NCI-H510A treated with DMSO at 0.1 percent for 48 hours (cell line): Measurements from ENCODE around the gene ZNF699.
"Not testable (repeated sequence)": the region's sequence is repeated elsewhere in the genome, so short reads cannot be mapped to it uniquely, and the experiment has no call there.

Experiments
- DNase-seq: peaks from one replicate; lab custom pipeline; 2025; lab: John Stamatoyannopoulos, UW

Gene ZNF699

DNA sequence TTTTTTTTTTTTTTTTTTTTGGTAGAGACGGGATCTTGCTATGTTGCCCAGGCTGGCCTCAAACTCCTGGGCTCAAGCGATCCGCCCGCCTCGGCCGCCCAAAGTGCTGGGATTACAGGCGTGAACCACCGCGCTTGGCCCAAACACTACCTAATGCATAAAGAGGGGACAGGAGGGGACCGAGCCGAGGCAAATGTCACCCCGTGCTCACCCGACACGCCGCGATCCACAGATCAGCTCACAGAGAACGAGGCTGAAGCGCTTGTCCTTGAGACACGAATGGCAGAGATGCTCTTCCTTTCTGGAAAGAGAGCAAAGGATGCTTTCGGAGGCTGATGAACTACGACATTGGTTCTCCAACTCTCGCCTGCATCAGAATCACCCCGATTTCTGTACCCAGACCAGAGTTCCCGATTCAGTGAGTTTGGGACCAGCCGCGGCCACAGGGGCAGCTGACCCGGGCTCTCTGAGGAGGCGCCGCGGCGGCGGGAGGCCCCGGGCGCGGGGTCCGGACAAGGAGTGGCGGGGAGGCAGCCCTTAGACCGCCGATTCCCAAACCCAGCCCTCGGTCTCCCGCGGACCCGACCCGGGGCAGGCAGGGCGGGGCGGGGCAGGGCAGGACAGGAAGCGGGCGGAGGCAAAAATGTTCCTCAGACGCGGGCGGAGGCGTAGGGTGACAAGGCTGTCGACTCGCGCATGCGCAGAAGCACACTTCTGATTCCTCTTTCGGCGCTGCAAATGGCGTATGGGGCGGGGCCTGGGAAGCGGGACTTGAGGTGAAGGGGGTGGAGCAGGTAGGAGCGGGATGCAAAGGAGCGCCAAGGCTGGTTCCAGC, at the start of gene ZNF699:
Gene ZNF699 (minus strand): TSS at position 700 of the 835 bp plus-strand sequence. CDS start 4,719 bp downstream, outside the sequence.
- DNase-seq = peak; percentile 91

DNA sequence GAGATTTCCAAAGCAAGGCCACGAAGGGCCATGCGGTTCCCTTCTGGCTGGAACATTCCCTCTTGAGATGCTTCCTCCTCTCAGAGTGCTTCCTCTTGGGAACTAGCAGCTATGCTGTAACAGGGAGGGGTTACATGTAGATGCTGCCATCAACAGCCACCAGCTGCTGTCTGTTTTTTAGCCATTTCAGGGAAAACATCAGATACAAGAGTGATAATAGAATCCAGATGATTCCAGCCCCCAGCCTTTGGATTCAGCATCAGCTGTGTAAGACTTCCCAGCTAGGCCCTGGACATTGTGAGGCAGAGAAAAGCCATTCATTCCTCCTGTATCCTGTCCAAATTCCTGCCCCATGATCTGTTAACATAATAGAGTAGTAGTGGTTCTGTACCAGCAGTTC, 45.0 kb upstream of the ZNF699 start:
- no peak for DNase-seq

DNA sequence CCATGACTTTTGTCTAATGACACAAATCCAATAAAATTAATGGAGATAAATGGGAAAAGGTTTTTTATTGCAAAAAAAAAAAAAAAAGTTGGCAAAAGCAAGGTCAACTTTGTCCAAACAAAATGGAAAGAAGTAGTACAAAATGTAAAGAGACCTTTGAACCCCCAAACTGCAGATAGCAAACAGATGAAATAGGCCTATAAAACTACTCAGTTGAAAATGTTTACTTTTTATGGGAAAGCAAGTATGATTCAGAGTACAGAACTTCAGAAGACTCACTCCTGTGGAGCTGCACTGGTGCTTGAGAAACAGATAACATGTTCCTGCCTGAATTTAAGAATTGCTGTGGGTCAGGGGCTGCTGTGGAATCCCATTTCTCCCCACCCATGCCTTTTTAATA, 43.4 kb upstream of the ZNF699 start:
- no peak for DNase-seq

DNA sequence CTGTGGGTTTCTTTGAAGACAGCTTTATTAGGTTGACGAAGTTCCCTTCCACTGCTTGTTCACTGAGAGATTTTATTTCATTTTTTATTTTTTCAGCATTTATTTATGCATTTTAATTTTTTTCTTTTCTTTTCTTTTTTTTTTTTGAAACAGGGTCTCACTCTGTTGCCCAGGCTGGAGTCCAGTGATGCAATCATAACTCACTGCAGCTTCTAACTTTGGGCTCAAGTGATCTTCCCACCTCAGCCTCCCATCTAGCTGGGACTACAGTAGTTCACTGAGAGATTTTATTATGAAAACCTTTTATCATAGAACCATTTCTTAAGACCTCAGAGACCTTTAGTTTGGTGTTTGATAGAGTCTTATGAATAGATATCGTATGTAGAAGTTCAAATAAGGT, 42.9 kb upstream of the ZNF699 start:
- DNase-seq = no peak

DNA sequence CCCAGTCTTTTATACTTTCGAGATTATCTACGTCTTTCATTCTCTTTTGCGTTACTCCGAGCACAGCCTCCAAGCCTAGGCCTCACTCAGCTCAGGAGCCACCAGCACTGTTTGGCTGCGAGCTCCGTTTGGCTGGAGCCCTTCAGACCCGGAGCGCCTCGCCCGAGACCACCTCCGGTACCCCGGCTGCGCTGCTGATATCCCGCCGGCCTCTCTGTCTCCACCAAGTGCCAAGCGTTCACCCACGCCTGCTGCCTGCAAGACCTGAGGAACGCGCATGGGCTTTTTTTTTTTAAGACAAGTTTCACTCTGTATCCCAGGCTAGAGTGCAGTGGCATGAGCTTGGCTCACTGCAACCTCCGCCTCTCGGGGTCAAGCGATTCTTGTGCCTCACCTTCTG, 39.0 kb upstream of the ZNF699 start:
- no peak for DNase-seq

DNA sequence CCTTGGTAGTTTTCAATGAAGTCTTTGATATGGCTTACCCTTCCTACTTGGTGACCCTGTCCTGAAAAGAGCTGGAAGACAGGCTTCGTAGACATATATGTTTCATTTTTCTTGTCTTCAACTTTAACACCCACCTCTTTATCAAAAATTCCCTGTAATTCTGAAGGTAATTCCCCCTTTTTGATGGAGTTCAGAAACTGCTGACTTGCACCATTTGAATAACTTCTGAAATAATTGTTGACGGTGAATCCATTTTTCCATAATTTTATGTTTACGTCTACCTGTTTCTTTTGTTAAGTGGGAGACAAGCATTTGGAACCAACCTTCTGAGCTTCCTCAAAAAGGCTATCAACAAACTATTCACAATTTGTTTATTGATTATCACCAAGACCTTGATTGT, 38.6 kb upstream of the ZNF699 start:
- no peak for DNase-seq

DNA sequence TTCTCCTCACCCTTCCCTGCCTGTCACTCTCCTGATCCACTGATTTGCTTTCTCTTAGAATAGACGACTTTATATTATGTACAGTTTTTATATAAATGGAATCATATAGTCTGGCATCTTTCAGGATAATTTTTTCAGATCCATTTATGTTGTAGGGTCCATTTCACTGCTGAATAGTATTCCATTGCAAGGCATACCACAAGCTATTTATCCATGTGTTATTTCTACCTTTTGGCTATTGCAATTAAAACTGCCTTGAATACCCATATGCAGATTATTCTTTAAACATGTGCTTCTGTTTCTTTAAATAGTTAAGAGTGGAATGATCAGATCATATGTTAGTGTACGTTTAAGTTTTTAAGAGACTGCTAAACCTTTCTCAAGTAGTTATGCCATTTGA, 35.4 kb upstream of the ZNF699 start:
- DNase-seq = no peak

DNA sequence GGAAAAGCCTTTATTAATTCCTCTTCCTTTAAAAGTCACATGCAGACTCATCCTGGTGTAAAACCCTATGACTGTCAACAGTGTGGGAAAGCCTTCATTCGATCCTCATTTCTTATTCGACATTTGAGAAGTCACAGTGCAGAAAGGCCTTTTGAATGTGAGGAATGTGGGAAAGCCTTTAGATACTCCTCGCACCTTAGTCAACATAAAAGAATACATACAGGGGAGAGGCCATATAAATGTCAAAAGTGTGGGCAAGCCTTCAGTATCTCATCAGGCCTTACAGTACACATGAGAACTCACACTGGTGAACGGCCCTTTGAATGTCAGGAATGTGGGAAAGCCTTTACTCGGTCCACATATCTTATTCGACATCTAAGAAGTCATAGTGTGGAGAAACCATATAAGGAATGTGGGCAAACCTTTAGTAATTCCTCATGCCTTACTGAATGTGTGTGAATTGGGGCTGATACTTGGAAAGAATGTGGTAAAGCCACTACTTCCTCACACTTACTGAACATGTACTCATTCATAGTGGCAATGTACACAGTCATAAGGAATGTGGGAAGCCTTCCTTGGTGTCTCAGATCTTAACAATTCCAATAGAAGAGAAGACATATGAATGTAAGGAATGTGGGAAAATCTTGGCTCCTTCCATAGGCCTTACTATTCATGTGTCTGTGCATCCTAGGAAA, 33.1 kb upstream of the ZNF699 start:
- DNase-seq = no peak

DNA sequence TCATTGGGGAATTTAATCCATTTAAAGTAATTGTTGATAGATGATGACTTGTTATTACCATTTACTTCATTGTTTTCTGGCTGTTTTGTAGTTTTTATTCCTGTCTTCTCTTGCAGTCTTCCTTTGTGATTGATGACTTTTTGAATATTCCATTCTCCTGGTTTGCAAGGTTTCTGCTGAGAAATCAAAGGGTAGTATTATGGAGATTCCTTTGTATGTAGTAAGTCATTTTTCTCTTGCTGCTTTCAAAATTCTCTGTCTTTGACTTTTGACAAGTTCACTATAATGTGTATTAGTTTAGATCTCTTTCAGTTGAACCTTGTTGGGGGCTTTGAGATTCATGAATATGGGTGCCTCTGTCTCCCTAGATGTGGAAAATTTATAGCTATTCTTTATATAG, 20.4 kb upstream of the ZNF699 start:
- DNase-seq = no peak

DNA sequence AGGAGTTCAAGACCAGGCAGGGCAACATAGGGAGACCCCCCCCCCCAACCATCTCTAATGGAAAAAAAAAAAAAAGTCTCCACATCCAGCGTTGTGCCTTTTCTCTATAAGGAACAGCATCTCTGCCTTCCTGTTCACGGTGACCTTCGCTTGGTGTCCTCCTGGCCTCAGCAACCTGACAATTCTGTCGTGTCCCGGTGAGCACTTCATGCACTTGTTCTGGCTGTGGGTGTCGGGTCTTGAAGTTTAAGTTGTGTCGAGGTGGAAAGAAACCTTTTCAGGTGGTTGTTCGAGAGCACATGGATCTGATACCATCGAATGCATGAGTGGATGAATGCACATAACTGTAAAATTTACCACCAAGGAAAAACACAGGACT, 14.9 kb upstream of the ZNF699 start:
- DNase-seq = no peak

DNA sequence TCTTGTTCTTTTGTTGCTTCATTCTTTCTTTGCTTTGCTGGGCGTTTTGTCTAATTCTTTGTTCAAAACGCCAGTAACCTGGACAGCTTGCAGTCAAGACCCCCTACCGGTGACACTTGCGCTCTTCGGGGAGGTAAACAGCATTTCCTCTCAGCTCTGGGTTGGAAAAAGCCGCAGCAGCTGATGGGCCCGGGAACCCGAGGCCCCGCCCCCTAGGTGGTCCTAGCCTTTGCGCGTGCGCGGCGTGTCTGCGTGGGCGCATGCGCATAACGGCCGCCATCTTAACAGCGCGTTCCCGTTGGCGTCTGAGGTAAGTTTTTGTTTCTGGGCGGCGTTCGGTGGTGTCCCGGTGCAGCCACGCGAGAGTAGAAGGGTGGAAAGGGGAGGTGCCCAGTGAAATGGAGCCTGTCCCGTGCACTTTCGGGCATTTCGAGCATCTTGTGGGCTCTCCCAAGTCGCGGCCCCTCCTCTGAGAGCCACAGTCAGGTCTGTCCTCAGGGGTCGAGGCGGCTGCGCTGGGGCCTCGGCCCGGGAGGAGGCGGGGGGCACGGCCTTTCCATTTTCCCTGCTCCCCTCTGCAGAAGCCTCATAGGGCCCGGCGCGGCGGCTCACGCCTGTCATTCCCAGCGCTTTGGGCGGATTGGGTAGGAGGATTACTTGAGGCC, 14.4 kb upstream of the ZNF699 start, which contains the start of gene ZNF559:
Gene ZNF559 (plus strand): TSS at position 261 of the 665 bp plus-strand sequence. CDS start 14,371 bp downstream, outside the sequence.
- DNase-seq = peak; percentile 97

DNA sequence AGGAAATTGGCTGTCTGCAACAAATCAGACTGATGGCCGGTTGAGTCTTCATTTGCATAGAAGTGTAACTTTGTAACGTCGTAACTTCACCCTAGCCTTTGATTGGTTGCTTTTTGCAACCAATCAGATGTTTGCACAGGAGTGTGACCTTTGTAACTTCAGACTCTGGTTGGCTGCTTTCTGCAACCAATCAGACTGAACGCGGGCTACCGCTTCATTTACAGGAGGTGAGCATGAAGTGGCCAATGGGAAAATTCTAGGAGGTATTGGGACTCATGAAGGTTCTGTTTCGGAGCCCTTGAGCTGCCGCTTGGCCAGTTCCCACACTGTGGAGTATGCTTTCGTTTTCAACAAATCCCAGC, 13.9 kb upstream of the ZNF699 start:
- peak; percentile 85 for DNase-seq

DNA sequence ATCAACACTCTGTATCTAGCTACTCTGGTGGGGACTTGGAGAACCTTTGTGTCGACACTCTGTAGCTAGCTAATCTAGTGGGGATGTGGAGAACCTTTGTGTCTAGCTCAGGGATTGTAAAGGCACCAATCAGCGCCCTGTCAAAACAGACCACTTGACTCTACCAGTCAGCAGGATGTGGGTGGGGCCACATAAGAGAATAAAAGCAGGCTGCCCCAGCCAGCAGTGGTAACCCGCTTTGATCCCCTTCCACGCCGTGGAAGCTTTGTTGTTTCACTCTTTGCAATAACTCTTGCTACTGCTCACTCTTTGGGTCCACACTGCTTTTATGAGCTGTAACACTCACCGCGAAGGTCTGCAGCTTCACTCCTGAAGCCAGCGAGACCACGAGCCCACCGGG, 12.6 kb upstream of the ZNF699 start:
- not testable (repeated sequence) for DNase-seq

DNA sequence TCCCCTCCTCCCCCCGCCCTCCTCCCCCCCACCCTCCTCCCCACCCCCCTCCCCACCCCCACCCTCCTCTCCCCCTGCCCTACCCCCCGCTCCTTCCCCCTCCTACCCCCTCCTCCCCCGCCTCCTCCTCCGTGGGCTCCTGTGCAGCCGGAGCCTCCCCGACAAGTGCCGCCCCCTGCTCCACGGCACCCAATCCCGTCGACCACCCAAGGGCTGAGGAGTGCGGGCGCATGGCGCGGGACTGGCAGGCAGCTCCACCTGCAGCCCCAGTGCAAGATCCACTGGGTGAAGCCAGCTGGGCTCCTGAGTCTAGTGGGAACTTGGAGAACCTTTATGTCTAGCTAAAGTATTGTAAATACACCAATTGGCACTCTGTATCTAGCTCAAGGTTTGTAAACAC, 12.1 kb upstream of the ZNF699 start:
- DNase-seq = not testable (repeated sequence)

DNA sequence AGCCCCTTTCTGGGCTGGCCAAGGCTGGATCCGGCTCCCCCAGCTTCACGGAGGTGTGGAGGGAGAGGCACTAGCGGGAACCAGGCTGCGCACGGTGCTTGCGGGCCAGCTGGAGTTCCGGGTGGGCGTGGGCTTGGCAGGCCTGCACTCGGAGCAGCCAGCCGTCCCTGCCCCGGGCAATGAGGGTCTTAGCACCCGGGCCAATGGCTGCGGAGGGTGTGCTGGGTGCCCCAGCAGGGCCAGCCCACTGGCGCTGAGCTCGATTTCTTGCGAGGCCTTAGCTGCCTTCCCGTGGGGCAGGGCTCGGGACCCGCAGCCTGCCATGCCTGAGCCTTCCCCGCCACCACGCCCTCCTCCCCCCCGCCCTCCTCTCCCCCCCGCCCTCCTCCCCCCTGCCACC, 11.7 kb upstream of the ZNF699 start:
- no peak for DNase-seq

DNA sequence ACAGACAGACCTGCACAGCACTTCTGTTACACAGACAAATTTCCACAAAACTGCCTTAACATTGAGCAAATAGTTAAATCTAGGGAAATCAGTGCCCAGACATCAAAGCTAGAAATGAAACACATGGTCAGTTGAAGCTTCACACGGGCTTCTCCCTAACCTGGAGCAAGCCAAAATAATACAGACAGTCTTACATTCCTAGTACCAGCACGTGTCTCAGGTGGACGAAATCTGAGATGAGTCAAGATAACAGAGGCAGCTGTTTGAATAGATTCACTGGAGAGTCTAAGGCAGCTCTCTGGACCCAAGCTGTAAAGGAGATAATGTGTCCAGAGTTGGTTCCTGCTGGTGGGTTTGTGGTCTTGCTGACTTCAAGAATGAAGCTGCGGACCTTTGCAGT, 4.1 kb upstream of the ZNF699 start:
- DNase-seq = no peak

DNA sequence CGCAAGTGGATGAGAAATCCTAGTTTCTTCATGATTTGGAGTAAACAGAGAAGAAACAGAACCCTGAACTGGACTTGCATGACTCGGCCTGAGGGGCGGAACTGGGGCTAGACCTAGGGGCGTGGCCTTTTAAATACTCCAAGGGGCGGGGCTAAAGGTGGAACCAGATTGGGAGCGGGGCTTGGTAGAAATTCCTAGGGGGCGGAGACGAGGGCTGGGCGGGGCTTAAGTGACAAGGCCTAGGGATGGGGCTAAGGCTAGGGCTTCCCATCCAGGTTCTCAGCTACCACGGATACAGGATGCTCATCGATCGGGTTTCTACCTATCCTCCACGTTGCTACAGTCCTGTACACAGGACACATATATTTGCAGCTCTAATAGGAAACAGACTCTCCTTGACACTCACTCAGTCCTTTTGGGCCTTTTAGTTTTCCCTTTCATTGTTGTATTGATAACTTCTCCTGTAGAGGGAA, 372 bp upstream of the ZNF699 start:
- DNase-seq = no peak

DNA sequence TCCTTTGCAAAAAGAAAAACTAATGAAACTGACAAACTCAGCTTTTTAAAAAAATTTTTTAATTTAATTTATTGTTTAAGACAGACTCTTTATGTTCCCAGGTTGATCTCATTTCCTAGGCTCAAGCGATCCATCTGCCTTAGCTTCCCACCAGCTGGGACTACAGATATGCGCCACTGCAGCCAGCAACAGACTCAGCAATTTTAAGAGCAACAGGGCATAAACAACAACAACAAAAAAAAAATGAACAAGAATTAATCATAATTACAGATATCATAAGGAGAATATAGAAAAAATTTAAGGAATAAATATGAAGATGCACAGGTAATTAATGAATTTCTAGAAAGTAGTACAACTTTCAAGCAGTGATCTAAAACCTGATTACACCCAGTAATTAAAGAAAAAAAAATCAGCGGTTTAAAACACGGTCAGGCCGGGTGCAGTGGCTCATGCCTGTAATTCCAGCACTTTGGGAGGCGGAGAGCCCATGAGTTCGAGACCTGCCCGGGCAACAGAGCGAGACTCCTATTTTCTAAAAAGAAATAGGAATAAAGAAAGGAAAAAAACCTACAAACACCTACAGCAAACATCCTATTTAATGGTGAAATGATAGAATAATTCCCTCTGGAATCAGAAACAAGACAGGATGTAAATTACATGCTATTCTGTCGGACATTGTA, 1.4 kb downstream of the ZNF699 start:
- DNase-seq = no peak

DNA sequence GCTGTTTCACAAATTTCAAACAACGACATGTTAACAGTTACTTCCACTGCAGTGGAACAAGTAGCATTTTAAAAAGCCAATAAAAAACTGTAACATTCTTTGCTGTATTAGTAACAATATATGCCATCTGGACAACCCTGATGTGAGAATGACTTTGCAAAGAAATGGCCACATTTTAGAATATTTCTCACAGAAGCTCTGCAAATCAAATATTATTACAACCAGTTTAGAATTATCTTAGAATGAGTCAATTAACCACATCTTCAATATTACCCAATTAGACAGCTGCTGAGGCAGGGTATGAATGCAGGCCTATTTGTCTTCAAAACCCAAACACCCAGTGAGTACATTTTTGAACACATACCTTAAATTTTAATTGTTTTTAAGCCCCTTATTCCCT, 3.2 kb downstream of the ZNF699 start:
- no peak for DNase-seq

DNA sequence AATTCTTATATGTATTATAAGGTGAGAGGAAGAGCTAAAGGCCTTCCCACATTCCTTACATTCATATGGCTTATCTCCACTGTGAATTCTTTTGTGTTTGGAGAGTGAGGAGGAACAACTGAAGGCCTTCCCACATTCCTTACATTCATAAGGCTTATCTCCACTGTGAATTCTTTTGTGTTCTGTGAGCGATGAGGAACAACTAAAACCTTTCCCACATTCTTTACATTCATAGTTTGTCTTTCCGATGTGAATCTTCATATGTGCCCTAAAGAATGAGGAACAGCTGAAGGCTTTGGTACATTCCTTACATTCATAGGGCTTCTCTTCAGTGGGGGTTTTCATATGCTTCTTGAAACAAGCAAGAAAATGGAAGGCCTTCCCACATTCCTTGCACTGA, 13.3 kb downstream of the ZNF699 start:
- no peak for DNase-seq

DNA sequence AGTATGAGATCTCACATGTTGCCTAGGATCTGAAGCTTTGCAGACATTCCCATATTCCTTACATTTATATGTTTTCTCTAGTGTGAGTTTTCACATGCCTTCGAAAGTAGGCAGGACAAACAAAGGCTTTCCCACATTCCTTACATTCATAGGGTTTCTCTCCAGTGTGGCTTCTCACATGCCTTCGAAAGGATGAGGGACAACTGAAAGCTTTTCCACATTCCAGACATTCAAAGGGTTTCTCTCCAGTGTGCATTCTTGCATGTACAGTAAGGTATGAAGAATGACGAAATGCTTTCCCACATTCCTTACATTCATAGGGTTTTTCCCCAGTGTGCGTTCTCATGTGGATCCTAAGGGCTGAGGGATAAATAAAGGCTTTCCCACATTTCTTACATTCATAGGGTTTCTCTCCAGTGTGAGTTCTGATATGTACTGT, 14.2 kb downstream of the ZNF699 start:
- no peak for DNase-seq

DNA sequence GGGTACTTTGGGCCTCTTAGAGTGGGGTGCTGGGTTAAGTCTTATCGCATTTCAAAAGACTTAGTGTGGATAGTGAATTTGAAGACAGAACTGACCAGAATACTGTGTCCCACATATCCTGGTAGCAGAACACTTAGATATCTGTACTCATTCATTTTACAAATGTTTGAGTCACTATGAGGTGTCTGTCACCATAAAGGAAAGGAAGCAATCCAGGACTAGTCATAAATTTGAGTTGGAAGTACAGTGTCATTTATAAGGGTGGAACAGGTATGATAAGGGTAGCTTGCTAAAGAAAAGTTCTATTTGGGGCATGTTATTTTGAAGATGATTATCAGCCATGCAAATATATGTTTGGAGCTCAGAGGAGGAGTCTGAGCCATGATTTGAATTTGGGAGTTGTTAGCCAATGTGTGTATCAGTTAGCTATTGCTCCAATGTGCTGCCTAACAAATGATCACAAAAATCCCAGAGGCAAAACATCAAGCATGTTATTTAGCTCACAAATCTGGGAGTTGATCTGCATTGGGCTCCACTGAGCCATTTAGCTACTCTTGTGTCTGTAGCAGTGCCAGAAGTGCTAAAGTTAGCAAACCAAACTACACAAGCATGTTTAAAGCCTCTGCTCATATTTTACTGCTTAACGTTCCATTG, 20.3 kb downstream of the ZNF699 start:
- no peak for DNase-seq
